Liver (tissue), 9 donors: Measurements from ENCODE around the gene BPIFB4. TPM values are rescaled to one million over a fixed set of nuclear protein-coding genes. Genes with fewer than 3 reads are reported as not detected.

ENCODE experiments used
- DNase-seq: peaks from one replicate; pipeline ENCODE4 v3.0.0-alpha.2; 2017; ENCODE audit warnings: low spot score
- H3K27ac ChIP-seq, 2 donors: one replicate each; pipeline ENCODE4 v1.7.0; 2013; ENCODE audit warnings: inconsistent platforms in 2 of 2, low read length in 2 of 2, control low read depth in 1 of 2, low read depth in 1 of 2, mild to moderate bottlenecking in 1 of 2
- H3K27me3 ChIP-seq, 4 donors: one replicate each; pipeline versions ENCODE4 v1.6.1 to v1.7.0; 2013; ENCODE audit warnings: low read length in 3 of 4, inconsistent platforms in 1 of 4, mild to moderate bottlenecking in 1 of 4, moderate library complexity in 1 of 4; ENCODE audit not compliant: control insufficient read depth in 4 of 4, insufficient read depth in 4 of 4
- H3K36me3 ChIP-seq, 4 donors: one replicate each; pipeline versions ENCODE4 v1.6.1 to v1.7.0; 2013; ENCODE audit warnings: low read length in 3 of 4, mild to moderate bottlenecking in 3 of 4, low read depth in 1 of 4, moderate library complexity in 1 of 4; ENCODE audit not compliant: control insufficient read depth in 4 of 4, insufficient read depth in 3 of 4
- H3K4me1 ChIP-seq, 4 donors: one replicate each; pipeline versions ENCODE4 v1.6.1 to v1.7.0; 2013; ENCODE audit warnings: low read length in 3 of 4, mild to moderate bottlenecking in 3 of 4, moderate library complexity in 1 of 4; ENCODE audit not compliant: control insufficient read depth in 4 of 4, insufficient read depth in 4 of 4
- H3K4me3 ChIP-seq, 3 donors: one replicate each; pipeline versions ENCODE4 v1.6.1 to v1.7.0; 2013; ENCODE audit warnings: low read length in 3 of 3, control low read depth in 1 of 3, low read depth in 1 of 3, mild to moderate bottlenecking in 1 of 3
- H3K9ac ChIP-seq, 2 donors: one replicate each; pipeline ENCODE4 v1.7.0; 2013; ENCODE audit warnings: low read length in 2 of 2, mild to moderate bottlenecking in 2 of 2, moderate library complexity in 2 of 2, control low read depth in 1 of 2, low read depth in 1 of 2
- H3K9me3 ChIP-seq, 4 donors: one replicate each; pipeline versions ENCODE4 v1.6.1 to v1.7.0; 2013; ENCODE audit warnings: low read length in 3 of 4; ENCODE audit not compliant: control insufficient read depth in 4 of 4
- EGR1 ChIP-seq, 2 donors: IDR thresholded peaks; 2 replicates each; pipeline ENCODE4 v1.6.1; 2016 to 2018; ENCODE audit warnings: antibody characterized with exemption in 2 of 2, low read depth in 2 of 2
- FOXA1 ChIP-seq: IDR thresholded peaks from 2 replicates; pipeline ENCODE4 v1.6.1; 2016; ENCODE audit warnings: antibody characterized with exemption
- FOXA2 ChIP-seq: IDR thresholded peaks from 2 replicates; pipeline ENCODE4 v1.6.1; 2016; ENCODE audit warnings: antibody characterized with exemption
- HNF4A ChIP-seq, 2 donors: conservative IDR thresholded peaks; 2 replicates each; pipeline ENCODE4 v1.6.1; 2016; ENCODE audit warnings: antibody characterized with exemption in 2 of 2, mild to moderate bottlenecking in 2 of 2
- HNF4G ChIP-seq: IDR thresholded peaks from 2 replicates; pipeline ENCODE4 v1.6.1; 2016; ENCODE audit warnings: antibody characterized with exemption
- JUND ChIP-seq, 2 donors: IDR thresholded peaks; 2 replicates each; pipeline ENCODE4 v1.6.1; 2016; ENCODE audit warnings: antibody characterized with exemption in 2 of 2
- NR2F2 ChIP-seq: IDR thresholded peaks from 2 replicates; pipeline ENCODE4 v1.6.1; 2016; ENCODE audit warnings: antibody characterized with exemption
- RAD21 ChIP-seq, 2 donors: IDR thresholded peaks; 2 replicates each; pipeline ENCODE4 v1.6.1; 2016; ENCODE audit warnings: antibody characterized with exemption in 2 of 2, mild to moderate bottlenecking in 2 of 2
- REST ChIP-seq: IDR thresholded peaks from 2 replicates; pipeline ENCODE4 v1.6.1; 2016; ENCODE audit warnings: antibody characterized with exemption, mild to moderate bottlenecking
- RXRA ChIP-seq, 2 donors: IDR thresholded peaks; 2 replicates each; pipeline ENCODE4 v1.6.1; 2017 to 2018; ENCODE audit warnings: antibody characterized with exemption in 2 of 2, mild to moderate bottlenecking in 1 of 2
- SP1 ChIP-seq: IDR thresholded peaks from 2 replicates; pipeline ENCODE4 v1.6.1; 2018; ENCODE audit warnings: antibody characterized with exemption, mild to moderate bottlenecking
- TAF1 ChIP-seq: conservative IDR thresholded peaks from 2 replicates; pipeline ENCODE4 v1.6.1; 2016; ENCODE audit warnings: antibody characterized with exemption, mild to moderate bottlenecking
- WGBS: extraction: QIAGEN DNeasy Blood & Tissue Kit; methylation state at CpG from one replicate; pipeline ENCODE4 v1.1.7; 2013; 5-methylcytosine and 5-hydroxymethylcytosine counted together
- polyA plus RNA-seq, 2 donors: library from polyadenylated mRNA; stranded (reverse) in 1 of 2; unstranded in 1 of 2; fragments of 200-250 nt in 1 of 2; fragments of >200 nt in 1 of 2; fragmentation: Nextera tagmentation in 1 of 2; extraction: Ambion mirVana in 1 of 2; gene quantifications; one replicate each; pipeline versions ENCODE4 v1.2.1 to v1.2.3, GENCODE V29; 2013 to 2015
- total RNA-seq, 2 donors: library from RNA; depleted of rRNA; stranded (reverse); fragments of >200 nt; gene quantifications; one replicate each; pipeline ENCODE4 v1.2.3, GENCODE V29; 2014
- TF ChIP-seq, protein P1 (sequence below): fragments of 150-350 bp; IDR thresholded peaks from 2 replicates; pipeline ENCODE4 v1.5.1; 2017; ENCODE audit warnings: improper control_type of control experiment, low read depth, low read length; ENCODE audit not compliant: missing input control
- TF ChIP-seq, protein P2 (sequence below): IDR thresholded peaks from 2 replicates; pipeline ENCODE4 v1.6.1; 2016; ENCODE audit warnings: antibody characterized with exemption
- donor health status: healthy.
- donor health status: healthy.
- donor health status: healthy.
- donor health status: healthy.
- donor health status: healthy.

BPIFB4 gene
- total and polyA plus RNA-seq, 4 donors, result 0.16 TPM; not detected in 3

GRCh38 chr20:33091147-33091546 lies 11.7 kb downstream of the BPIFB4 start:
- no peak for TF ChIP-seq EGR1 (IDR thresholded peaks at IDR 0.05; ENCODE audit: low read depth in 2 of 2)
- no peak for TF ChIP-seq RAD21 (IDR thresholded peaks at IDR 0.05)
- no peak for TF ChIP-seq HNF4A (conservative IDR thresholded peaks at IDR 0.05)
- no peak for TF ChIP-seq FOXA1
- TF ChIP-seq, protein P1, sequence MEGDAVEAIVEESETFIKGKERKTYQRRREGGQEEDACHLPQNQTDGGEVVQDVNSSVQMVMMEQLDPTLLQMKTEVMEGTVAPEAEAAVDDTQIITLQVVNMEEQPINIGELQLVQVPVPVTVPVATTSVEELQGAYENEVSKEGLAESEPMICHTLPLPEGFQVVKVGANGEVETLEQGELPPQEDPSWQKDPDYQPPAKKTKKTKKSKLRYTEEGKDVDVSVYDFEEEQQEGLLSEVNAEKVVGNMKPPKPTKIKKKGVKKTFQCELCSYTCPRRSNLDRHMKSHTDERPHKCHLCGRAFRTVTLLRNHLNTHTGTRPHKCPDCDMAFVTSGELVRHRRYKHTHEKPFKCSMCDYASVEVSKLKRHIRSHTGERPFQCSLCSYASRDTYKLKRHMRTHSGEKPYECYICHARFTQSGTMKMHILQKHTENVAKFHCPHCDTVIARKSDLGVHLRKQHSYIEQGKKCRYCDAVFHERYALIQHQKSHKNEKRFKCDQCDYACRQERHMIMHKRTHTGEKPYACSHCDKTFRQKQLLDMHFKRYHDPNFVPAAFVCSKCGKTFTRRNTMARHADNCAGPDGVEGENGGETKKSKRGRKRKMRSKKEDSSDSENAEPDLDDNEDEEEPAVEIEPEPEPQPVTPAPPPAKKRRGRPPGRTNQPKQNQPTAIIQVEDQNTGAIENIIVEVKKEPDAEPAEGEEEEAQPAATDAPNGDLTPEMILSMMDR, result no peak
- TF ChIP-seq NR2F2, result no peak
- Histone ChIP-seq H3K27ac (no peak overlapping the region), H3K4me3 (no peak overlapping the region), H3K4me1 (no peaks in the 10 kb centered on the region), H3K9ac (no peak overlapping the region), H3K9me3 (peaks cover 0 to 3% (median 0%) of the 10 kb centered on the region in 4 donors), H3K36me3 (no peaks in the 10 kb centered on the region), H3K27me3 (no peaks in the 10 kb centered on the region)
- DNase-seq, result no peak
- WGBS, result 73% methylated on average over 3 of the region's 3 CpGs

- H3K9ac ChIP-seq, result no peak overlapping the region
- no peak overlapping the region for H3K27ac ChIP-seq
- TF ChIP-seq RAD21 (IDR thresholded peaks at IDR 0.05) (no peak), TAF1 (no peak), NR2F2 (no peak), HNF4A (conservative IDR thresholded peaks at IDR 0.05) (no peak), SP1 (no peak), FOXA2 (no peak)
- no peaks in the 10 kb centered on the region for H3K36me3 ChIP-seq
- peaks cover 0 to 3% (median 0%) of the 10 kb centered on the region in 4 donors for H3K9me3 ChIP-seq
- no peaks in the 10 kb centered on the region for H3K27me3 ChIP-seq
- no peak overlapping the region for H3K4me3 ChIP-seq
- 89% methylated on average over 3 of the region's 3 CpGs for WGBS
- no peak for DNase-seq
- no peaks in the 10 kb centered on the region for H3K4me1 ChIP-seq
Observed at GRCh38 chr20:33091693-33092092, 12.2 kb downstream of the BPIFB4 start.

DNA sequence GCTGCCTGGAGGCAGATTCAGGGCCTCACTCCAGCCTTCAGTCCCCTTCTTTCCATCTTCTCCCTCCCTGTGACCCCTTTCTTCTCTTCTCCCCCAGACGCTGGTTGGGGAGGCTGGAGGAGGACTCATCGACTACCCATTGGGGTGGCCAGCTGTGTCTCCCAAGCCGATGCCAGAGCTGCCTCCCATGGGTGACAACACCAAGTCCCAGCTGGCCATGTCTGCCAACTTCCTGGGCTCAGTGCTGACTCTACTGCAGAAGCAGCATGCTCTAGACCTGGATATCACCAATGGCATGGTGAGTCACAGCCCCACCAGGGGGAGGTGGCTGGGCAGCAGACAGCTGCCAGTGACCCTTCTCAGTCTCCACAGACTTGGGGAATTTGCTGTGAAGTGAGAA lies 12.9 kb downstream of the BPIFB4 start:
- no peaks in the 10 kb centered on the region for H3K27me3 ChIP-seq
- no peak overlapping the region for H3K9ac ChIP-seq
- H3K27ac ChIP-seq, result no peak overlapping the region
- no peak overlapping the region for H3K4me3 ChIP-seq
- 79% methylated on average over 3 of the region's 3 CpGs for WGBS
- TF ChIP-seq NR2F2 (no peak), RXRA (IDR thresholded peaks at IDR 0.05) (no peak), JUND (IDR thresholded peaks at IDR 0.05) (no peak)
- no peak for DNase-seq
- H3K4me1 ChIP-seq, result no peaks in the 10 kb centered on the region
- no peaks in the 10 kb centered on the region for H3K36me3 ChIP-seq
- peaks cover 0 to 3% (median 0%) of the 10 kb centered on the region in 4 donors for H3K9me3 ChIP-seq

- 54% methylated on average over 1 of the region's 1 CpG for WGBS
- H3K27me3 ChIP-seq, result no peaks in the 10 kb centered on the region
- no peak for TF ChIP-seq REST
- TF ChIP-seq JUND (IDR thresholded peaks at IDR 0.05), result no peak
- no peak for TF ChIP-seq FOXA2
- TF ChIP-seq, protein P2, sequence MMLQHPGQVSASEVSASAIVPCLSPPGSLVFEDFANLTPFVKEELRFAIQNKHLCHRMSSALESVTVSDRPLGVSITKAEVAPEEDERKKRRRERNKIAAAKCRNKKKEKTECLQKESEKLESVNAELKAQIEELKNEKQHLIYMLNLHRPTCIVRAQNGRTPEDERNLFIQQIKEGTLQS, result no peak
- TF ChIP-seq RAD21 (IDR thresholded peaks at IDR 0.05), result no peak
- TF ChIP-seq NR2F2, result no peak
- TF ChIP-seq, protein P1, result no peak
- no peak for TF ChIP-seq TAF1
- no peak for TF ChIP-seq HNF4G
- peaks cover 0 to 3% (median 0%) of the 10 kb centered on the region in 4 donors for H3K9me3 ChIP-seq
- H3K36me3 ChIP-seq, result no peaks in the 10 kb centered on the region
- no peak overlapping the region for H3K4me3 ChIP-seq
- DNase-seq, result no peak
- no peaks in the 10 kb centered on the region for H3K4me1 ChIP-seq
- H3K27ac ChIP-seq, result no peak overlapping the region
- no peak overlapping the region for H3K9ac ChIP-seq
Observed at GRCh38 chr20:33093074-33093473, 13.6 kb downstream of the BPIFB4 start.
